Ammon's horn (tissue), 1 donor: ENCODE data around the gene ICE2.
"Not testable (repeated sequence)": the region's sequence is repeated elsewhere in the genome, so short reads cannot be mapped to it uniquely, and the experiment has no call there.

Experiments used
- DNase-seq: peaks from one replicate; pipeline ENCODE4 v3.0.0-alpha.2; 2016; ENCODE audit warnings: low spot score

The ICE2 gene

DNA sequence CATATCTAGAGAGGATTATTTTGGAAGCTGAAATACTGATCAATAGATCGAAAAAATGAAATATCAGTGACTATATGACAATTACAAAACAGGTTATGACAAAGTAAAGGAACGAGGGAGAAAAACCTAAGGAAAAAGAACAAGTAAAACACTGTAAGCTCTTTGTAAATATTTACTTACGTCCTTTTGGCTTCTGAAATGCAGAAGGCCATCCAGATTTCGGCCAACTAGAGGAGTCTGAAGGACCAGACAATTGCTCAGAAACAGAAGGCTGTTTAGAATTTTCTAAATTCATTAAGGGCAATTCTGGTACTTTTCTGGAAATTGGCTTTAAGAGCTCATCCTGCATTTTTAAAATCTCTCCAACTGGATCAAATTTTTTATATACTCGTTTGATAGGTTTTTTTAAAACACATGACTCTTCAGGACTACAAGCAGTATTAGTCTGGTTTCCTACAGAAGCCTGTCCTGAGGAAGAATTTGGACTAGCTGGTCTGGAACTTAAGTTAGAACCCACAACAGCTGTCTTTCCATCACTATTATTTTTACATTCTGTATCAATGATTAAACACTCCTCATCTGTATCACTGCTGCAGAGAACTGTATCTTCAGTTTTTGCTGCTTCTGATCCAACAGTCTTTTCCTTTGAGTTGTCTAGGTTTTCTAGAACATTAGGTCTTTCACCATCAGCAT lies 30.1 kb downstream of the ICE2 start:
- no peak for DNase-seq

GRCh38 chr15:60444289-60444912 lies 34.5 kb downstream of the ICE2 start:
- no peak for DNase-seq

DNA sequence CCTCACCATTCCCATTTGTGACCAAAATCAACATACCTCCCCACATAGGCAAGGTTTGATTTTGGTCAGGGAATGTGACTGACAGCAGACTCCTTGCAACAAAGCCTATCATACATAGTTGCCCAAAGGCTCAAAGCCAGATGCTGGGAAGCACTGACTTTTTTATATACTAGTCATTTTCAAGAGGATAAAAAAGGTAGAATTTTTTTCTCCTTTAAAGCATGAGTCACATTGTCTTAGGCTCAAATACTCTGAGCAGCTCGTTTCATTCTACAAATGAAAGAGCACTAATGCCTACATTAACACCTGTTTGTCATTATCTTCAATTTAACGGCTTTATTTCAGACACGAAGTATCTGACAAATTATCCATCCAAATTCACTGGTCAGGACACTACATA lies 36.2 kb downstream of the ICE2 start:
- DNase-seq = no peak

- DNase-seq = no peak
Measured at GRCh38 chr15:60442031-60442650, 36.8 kb downstream of the ICE2 start.

- DNase-seq = no peak
Measured at GRCh38 chr15:60441331-60441730, 37.6 kb downstream of the ICE2 start.

- DNase-seq = no peak
Measured at GRCh38 chr15:60438646-60439045, 40.3 kb downstream of the ICE2 start.

- no peak for DNase-seq
Measured at GRCh38 chr15:60428935-60429334, 50.0 kb downstream of the ICE2 start.

DNA sequence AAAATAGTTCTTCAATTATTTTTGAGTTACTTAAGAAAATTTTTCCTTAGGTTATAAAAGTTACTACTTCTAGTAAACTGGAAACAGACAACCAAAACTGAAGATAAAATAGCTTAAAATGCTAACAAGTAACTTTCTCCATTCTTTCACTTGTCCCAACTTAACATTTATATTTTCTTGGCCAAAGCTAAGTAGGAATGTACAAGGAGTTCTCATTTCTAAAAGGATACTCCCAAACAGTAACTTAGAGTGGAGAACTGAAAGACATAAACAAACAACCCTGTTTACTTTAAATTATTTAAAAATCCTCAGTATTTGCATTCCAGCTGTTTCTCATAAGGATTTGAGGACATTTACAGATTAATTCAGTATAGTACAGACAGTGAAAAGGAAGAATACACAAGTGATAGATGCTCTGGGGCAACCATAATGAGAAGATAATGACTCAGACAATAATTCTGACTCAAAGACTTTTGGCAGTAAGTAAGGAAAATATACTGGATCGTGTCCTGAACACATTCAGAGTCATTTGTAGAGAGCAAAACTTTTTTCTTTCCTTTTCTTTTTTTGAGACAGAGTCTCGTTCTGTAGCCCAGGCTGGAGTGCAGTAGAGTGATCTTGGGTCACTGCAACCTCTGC lies 52.0 kb downstream of the ICE2 start:
- DNase-seq = no peak

DNA sequence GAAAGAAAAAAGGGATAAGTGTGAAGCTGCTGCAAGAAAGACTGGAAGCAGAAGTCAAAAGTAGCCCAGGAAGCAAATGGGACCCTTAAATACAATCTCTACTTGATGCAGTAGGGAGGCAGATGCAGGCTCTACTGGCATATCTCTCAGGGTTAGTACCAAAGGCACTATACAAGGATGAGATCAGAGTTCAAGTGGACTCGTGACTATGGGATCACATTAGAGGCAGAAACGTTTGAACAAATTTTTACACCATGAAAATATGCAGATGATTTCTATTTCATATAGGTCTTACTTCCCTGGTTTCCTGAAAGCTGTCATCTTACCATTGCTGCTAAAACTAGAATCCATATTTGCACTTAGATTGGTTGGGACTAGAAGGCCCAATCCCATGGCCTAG lies 53.5 kb downstream of the ICE2 start:
- DNase-seq = no peak

DNA sequence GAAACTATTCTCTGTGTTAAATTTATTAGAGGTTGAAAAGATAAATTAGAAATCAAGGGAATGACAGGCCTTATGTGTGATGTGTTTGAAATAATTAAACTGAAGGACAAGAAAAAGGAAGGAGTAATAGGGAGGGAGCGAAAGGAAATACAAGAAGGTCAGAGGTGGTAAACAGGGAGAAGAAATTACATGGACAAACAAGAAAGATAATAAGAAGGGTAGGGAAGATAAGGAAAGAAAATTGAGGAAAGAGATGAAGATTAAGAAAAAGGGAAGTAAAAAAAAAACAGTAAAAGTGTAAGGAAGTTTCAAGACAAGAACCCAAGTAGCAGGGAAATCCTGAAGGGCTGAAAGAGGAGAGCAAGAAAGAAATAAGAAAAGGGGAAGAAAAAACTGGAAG lies 54.9 kb downstream of the ICE2 start:
- DNase-seq = no peak

- DNase-seq = peak; percentile 51
Measured at GRCh38 chr15:60423537-60423936, 55.4 kb downstream of the ICE2 start.

GRCh38 chr15:60421544-60421943 lies 57.4 kb downstream of the ICE2 start:
- DNase-seq = no peak

DNA sequence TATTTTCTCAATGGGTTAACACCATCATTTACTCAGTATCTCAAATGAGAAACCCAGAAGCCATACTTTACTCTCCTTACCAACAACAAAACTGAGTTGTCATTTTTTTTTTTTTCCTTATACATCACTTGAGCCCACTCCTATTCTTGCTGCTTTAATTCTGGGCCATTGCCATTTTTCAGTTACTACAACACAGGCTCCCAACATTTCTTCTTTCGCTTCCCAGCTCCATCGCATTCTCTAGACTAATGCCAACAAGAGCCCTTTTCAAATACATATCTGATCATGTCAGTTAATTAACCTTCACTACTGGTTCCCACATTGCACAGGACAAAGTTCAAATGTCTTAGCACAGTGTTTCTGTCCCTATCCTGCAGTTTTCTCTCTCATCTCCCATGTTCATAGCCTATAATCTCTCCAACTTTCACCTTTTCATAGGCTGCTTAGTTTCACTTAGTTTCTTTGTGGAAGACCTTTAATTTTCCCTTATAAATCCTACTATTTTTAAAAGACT lies 58.7 kb downstream of the ICE2 start:
- DNase-seq = no peak

GRCh38 chr15:60419753-60420152 lies 59.2 kb downstream of the ICE2 start:
- no peak for DNase-seq

GRCh38 chr15:60418096-60418495 lies 60.8 kb downstream of the ICE2 start:
- DNase-seq = no peak

- no peak for DNase-seq
Measured at GRCh38 chr15:60417112-60417511, 61.8 kb downstream of the ICE2 start.

- no peak for DNase-seq
Measured at GRCh38 chr15:60416484-60416883, 62.5 kb downstream of the ICE2 start.

DNA sequence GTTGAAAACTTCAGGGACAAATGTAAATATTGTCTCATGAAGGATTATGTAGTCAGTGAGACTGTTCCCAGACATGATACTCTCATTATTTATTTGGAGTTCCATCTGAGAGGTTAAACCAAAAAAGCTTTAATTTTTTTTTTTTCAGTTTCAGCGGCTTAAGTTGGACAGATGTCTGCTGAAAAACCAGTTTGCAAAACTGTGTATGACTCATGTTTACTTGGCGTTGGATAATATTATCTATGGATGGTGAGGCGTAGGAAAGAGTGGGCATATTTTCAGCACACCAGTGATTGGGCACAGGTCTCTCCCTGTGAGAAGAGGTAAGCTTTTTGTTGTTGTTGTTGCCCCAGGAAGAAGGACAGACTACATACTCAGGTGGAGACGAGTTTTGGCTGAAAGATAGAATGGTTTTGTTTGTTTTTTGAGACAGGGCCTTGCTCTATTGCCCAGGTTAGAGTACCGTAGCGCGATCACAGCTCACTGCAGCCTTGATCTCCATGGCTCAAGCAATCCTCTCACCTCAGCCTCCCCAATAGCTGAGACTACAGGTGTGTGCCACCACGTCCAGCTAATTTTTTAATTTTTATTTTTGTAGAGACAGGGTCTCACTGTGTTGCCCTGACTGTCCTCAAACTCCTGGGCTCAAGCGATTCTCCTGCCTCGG lies 64.8 kb downstream of the ICE2 start:
- DNase-seq = no peak

DNA sequence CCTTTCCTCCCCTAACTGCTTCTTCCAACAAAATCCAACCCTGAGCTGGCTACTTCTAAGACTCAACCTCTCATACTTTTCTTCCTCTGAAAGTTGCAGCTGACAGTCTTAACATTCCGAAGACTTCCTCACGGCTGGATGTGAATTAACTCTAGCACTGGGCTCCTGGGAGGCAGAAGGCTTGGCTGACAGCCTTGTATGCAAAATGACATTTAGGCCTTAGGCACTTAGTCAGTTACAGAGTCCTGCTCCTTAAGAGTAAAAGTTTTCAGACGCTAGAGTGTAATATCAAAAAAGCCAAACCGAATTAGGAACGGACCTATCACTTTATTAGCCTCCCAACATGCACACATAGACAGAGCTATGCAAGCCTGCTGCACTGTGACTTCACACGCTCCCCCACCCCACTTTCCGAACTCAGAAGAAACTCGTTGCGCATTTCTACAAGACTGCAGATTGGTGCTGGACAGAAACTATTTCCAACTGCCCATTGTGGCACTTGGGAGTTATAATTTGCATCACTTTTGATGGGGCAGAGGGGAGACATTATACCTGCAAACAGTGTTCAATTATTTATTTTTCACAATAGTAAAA lies 65.6 kb downstream of the ICE2 start:
- DNase-seq = no peak

- DNase-seq = not testable (repeated sequence)
Measured at GRCh38 chr15:60412807-60413206, 66.1 kb downstream of the ICE2 start.

- DNase-seq = no peak
Measured at GRCh38 chr15:60411774-60412425, 67.0 kb downstream of the ICE2 start.
